Ishikawa (cell line): ENCODE data around the gene TNFAIP3.

ENCODE experiments used
- CREB1 ChIP-seq: IDR thresholded peaks from 2 replicates; pipeline ENCODE4 v1.6.1; 2012; ENCODE audit warnings: low read depth
- EP300 ChIP-seq: IDR thresholded peaks from 2 replicates; pipeline ENCODE4 v1.6.1; 2012; ENCODE audit warnings: borderline replicate concordance
- REST ChIP-seq: IDR thresholded peaks from 2 replicates; pipeline ENCODE4 v1.6.1; 2012; ENCODE audit warnings: low read depth, mild to moderate bottlenecking
- TAF1 ChIP-seq: IDR thresholded peaks from 2 replicates; pipeline ENCODE4 v1.6.1; 2012; ENCODE audit warnings: low read depth, mild to moderate bottlenecking
- ZBTB7A ChIP-seq: IDR thresholded peaks from 2 replicates; pipeline ENCODE4 v1.6.1; 2012; ENCODE audit warnings: low read depth

DNA sequence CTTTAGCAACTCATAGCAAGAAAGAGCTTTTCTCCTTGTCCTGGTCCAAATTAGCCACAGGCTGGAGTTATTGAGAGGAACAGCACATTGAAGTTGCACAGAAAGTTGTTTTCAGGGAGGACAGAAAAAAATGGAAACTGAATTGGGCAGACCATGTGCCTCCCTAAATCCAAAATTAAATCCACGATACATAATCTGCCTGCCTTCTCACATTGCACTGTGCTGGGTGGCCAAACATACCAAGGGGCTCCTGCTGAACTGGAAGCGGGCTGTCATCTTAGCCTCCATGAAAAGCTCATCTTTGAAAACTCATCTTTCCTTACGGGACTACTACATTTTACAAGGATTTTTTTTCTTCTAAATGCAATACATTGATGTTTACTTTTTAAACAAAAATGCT lies 59.9 kb downstream of the TNFAIP3 start:
- TF ChIP-seq ZBTB7A: no peak
- TF ChIP-seq TAF1: no peak
- TF ChIP-seq EP300: no peak
- TF ChIP-seq REST: no peak
- TF ChIP-seq CREB1: no peak
